SIG-M5 (cell line): Measurements from ENCODE around the gene METTL26.

Experiments used
- DNase-seq: peaks from one replicate; lab custom pipeline; 2025; lab: John Stamatoyannopoulos, UW

METTL26 gene

DNA sequence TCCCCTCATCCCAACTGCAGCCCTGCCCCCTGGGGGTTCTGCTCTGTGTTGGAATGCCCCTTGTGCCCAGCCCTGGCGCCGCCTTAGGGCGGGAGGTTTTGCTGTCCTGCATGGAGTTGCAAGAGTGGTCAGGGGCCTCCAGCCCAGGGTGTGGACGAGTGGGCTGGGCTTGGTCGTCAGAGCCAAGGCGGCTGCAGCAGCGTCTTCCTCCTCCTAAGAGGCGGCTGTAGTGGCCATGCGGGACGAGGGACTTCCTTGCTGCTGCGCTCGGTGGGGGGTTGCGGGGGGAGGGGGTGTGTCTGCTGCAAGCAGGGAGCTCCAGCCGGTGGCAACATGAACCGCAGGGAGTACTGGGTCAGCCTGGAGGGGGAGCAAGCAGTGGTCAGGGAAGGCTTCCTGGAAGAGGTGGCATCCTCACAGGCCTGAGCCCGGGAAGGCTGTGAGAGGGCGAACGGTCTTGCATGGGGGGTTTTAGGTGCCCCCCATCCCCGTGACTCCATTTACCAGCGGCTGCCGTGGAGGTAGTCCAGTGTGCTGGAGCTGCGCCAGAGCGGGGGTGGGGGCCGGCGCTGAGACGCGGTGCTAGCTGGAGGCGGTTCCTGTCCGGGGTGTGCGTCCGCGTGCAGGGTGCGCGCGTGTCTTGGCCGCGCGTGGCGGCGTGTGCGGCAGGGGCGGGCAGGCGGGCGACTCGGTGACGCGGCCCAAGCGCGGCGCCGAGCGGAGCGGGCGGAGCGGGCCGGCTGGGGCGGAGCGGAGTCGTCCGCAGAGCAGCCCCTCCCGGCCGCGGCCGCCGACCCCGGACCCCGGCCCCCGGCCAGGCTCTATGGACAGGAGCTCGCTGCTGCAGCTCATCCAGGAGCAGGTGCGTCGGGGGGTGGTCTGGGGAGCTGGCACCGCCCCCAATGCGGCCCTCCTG, 39.1 kb upstream of the METTL26 start, which contains the start of gene RHBDL1:
Gene RHBDL1, plus strand, starts transcription at position 704 of the 916 bp plus-strand sequence. Its CDS starts 120 bp downstream, at position 824.
- no peak for DNase-seq

DNA sequence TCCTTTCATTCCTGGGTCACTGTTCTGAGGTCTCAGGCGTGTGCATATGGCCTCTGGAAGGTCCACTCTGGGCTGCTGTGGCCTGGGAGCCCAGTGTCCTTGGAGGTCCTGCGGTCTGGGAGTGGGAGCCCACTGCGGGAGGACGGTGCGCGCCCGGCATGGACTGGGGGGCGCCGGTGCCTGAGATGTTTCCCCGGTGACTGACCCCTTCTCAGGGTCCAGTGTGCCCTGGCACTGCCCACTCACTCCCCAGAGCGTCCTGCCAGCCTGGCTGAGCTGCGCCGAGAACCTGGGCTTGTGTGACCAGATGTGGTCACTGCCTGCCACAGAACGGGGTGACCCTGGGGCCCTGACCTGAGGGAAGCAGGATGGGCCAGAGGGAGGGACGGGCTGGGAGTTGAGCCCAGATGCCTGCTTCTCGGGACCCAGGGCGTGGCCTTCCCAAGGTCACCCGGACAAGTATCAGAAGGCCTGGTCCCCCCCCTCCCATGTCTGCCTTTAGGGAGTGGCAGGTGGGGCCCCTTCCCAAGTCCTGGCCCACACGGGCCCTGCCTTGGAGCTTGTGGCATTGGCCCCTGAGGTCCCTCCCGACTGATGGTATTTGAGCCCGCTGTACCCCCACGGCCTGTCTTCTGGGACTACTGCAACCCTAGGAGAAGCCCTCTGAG, 38.2 kb upstream of the METTL26 start:
- no peak for DNase-seq

DNA sequence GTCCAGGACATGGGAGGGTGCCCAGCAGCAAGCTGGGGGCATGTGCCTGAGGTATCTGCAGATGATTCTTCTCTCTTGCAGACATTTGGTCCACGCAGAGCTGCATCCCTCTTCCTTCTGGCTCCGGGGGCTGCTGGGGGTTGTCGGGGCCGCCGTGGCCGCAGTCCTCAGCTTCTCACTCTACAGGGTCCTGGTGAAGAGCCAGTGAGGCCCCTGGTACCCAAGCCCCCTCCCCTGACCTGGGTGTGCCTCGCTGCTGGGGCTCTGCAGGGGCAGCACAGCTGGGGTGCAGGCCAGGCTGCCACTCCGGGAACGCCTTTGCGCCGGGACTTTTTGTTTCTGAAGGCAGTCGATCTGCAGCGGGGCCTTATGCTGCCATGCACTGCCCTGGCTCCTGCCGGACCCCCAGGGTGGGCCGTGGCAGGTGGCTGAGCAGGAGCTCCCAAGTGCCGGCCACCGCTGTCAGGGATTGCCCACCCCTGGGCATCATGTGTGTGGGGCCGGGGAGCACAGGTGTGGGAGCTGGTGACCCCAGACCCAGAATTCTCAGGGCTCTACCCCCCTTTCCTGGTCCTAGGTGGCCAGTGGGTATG, 37.4 kb upstream of the METTL26 start:
- DNase-seq = no peak

DNA sequence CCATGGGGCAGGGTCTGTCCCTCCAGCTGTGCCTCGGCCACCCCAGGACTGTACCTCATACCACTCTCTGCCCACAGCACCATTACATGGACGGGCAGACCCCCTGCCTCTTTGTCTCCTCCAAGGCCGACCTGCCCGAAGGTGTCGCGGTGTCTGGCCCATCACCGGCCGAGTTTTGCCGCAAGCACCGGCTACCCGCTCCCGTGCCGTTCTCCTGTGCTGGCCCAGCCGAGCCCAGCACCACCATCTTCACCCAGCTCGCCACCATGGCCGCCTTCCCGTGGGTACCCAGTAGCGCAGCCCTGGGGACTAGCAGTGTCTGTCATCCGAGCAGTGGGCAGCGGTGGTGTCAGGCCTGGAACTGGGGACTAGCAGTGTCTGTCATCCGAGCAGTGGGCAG, 36.7 kb upstream of the METTL26 start:
- no peak for DNase-seq

DNA sequence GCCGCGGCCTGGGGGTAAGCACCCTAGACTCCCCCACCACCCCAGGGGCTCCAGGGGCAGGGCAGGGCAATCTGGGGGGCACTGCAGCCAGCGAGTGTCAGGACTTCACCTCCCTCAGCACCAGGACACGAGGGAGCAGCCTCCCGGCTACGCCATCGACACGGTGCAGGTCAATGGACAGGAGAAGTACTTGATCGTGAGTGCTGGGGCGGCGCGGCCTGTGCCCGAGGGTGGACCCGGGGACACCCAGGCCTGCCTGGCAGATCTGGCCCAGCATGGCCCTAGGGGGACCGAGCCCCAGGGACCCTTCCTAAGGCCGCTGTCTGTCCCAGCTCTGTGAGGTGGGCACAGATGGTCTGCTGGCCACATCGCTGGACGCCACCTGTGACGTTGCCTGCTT, 36.3 kb upstream of the METTL26 start:
- DNase-seq = no peak

DNA sequence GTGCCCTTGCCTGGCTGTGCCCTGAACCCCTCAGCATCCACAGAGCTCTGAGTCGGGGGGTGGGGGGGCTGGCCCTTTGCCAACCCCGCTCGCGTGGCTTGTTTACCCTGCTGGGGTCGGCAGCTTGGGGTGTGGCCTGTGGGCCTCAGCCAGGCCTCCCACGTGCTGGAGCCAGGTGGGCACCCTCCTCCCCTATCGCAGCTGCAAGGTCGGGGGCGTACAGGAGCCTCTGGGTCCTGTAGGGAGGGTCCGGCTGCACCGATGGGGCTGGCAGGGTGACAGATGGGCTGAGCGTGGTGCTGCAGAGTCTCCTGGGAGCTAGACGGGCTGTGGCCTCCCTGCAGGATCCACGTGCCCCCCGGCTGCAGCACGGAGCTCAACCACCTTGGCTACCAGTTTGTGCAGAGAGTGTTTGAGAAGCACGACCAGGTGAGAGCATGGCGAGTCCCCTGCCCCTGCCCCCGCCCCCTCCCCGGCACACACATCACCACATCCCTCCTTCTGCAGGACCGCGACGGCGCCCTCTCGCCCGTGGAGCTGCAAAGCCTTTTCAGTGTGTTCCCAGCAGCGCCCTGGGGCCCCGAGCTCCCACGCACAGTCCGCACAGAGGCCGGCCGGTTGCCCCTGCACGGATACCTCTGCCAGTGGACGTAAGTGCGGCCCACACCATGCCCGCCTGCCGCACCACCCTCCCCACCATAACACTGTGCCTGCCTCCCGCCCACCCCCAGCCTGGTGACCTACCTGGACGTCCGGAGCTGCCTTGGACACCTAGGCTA, 35.4 kb upstream of the METTL26 start:
- DNase-seq = no peak

DNA sequence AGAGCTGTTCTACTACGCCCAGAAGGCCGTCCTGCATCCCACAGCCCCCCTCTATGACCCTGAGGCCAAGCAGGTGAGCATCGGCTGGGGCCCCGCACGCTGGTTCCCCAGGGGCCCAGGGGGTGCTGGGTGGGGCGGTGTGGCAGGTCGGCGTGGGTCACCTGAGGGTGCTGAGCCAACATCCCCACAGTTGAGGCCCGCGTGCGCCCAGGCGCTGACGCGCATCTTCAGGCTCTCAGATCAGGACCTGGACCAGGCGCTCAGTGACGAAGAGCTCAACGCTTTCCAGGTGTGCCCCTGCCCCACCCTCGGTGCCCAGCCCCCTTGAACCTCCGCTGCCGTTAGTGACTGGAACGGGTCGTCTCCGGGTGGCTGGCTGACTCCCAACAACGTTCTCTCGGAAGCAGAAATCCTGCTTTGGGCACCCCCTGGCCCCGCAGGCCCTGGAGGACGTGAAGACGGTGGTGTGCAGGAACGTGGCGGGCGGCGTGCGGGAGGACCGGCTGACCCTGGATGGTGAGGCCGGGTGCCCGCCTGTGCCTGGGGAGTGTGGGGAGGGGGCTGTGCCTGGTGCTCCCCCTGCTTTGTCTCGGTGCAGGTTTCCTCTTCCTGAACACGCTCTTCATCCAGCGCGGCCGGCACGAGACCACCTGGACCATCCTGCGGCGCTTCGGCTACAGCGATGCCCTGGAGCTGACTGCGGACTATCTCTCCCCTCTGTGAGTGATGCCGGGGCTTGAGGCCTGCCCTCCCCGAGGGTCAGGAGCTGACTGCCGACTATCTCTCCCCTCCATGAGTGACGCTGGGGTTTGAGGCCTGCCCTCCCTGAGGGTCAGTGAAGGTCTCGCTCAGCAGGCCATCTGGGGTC, 34.6 kb upstream of the METTL26 start:
- no peak for DNase-seq

DNA sequence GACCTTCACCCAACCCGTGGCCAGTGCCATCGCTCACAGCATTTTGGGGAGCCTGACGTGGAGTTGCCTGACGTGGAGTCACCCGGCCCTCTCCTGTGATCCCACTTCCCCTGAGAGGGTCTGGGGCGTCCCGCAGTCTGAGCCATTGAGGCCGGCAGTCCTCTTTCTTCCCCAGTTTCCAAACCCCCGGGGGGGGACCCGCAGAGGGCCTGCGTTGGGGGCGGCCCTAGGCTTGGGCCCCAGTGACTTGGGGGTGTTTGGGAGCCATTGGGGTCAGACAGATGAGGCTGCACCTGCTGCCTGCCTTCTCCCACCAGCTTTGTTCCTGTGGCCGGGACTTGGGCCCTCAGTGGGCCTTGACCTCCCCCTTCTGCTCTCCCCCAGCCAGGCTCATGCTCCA, 33.6 kb upstream of the METTL26 start:
- DNase-seq = no peak

DNA sequence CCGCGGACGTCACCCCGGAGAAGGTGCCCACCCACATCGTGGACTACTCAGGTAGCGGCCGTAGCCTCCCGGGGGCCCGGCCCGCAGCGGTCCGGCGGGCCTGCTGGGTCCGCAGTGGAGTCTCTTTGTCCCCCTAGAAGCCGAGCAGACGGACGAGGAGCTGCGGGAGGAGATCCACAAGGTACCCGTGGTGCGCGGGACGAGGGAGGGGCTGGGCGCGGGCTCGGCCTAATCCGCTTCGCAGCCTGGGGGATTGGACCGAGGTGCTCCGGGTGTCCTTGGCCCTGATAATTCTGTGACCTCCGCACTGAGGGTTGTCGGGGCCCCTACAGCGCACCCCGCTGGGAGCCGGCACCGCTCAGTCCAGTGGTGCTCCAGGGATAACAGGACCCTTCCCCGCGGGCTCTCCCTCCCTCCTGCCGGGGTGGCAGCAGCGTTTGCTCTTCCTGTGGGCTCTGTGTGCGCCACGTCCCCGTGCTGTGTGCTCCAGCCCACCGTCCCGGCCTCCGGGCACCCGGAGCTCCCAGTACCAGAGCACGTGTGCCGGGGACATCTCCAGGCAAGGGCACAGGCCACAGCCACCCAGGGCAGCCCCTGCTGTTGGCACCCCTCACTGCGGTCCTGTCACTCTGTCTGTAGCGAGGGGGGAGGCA, 32.5 kb upstream of the METTL26 start:
- no peak for DNase-seq

DNA sequence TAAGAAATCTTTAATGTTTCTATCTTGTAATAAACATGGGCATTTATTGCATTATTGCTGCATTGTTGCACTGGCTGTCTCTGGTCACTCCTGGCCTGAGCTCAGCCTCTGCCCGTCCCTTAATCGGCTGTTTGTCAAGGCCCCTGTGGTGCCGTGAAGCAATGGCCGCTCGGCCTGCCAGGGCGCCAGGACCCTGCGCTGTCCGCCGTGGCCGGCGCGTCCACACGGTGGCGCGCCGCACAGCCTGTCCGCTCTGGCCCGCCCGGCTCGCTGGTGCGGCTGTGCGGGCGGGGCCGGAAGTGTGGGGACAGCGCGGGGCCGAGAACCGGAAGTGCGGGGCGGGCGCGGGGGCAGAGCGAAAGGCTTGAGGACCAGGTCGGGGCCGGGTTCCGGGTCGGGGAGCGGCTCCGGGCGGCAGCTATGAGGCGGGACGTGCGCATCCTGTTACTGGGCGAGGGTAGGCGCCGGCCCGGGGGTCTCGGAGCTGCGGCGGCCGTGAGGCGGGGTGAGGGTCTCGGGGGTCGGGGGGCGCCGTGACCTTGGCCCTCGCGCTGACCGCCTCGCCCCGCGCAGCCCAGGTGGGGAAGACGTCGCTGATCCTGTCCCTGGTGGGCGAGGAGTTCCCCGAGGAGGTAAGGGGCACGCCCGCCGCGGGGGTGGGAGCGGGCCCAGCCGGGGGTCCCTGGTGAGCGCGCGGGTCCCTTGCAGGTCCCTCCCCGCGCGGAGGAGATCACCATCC, 31.8 kb upstream of the METTL26 start, which contains the start of gene RHOT2:
Gene RHOT2, plus strand, starts transcription at position 353 of the 739 bp plus-strand sequence. Its CDS starts 68 bp downstream, at position 421.
- peak; percentile 20 for DNase-seq

DNA sequence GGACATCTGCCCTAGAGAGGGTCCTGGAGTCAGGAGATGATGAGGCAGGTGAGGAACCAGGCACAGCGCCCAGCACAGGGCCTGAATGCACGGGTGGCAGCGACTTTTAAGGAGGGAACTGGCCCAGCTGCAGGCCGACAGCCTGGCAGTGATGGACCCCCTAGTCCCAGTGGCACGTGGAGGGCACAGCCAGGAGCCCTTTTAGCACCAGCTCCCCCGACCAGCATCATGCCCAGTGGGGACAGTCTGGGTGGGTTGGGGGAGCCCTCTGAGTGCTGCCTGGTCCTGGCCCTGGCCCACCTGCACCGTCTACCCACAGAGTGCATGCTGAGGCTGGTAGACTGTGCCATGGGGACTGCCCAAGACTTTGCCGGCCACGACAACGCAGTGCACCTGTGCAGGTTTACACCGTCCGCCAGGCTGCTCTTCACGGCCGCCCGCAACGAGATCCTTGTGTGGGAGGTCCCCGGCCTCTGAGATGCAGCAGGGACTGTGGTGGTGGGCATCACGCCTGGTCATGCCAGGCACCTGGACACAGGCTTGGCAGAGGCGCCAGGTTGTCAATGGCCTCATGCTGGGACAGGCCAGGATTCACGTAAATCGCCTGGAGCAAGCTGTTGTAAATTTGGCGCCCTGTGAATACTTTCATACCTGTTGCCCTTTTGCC, 31.1 kb upstream of the METTL26 start:
- no peak for DNase-seq

DNA sequence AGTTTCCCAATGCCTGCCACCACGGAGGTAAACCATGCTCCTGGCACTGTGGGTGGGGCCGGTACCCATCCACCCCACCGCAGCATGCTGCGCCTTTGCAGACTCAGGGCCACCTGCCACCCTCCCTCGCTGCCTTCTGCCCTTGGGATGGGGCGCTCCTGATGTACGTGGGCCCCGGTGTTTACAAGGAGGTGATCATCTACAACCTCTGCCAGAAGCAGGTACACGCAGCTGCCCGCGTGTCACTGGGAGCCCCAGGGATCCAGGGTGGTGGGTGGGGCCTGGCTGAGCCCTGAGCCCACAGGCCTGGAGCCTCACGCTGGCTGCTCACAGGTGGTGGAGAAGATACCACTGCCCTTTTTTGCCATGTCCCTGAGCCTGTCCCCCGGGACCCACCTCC, 30.5 kb upstream of the METTL26 start:
- DNase-seq = no peak

DNA sequence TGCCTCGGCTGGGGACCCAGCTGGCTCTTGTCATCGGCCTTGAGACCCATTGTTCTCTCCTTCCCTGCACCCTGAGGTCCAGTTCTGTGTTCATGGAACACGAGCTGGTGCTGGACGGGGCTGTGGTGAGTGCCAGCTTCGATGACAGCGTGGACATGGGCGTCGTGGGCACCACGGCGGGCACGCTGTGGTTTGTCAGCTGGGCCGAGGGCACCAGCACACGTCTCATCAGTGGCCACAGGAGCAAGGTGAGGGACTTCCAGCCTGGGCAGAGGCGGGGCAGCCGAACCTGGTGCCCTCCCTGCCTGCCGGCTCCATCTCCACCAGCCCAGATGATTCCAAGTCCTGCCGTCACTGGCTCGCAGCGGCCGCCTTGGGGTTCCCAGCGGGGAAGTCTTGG, 26.5 kb upstream of the METTL26 start:
- DNase-seq = no peak

DNA sequence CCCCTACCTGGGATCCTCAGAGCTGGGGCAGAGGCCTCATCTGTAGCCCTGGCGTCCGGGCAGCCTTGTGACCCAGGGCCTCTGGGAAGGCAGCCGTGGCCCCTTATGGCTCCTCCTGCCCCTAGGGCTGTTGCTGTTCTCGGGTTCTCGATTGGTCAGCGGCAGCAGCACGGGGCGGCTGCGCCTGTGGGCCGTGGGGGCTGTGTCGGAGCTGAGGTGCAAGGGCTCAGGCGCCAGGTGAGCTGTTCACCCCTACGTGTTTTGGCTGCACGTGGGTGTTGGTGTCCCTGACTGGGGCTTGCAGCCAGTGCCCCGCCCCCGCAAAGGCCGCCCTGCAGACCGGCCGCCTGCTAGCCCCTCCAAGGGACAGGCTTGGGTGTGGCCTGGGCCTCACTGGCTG, 26.0 kb upstream of the METTL26 start:
- no peak for DNase-seq

DNA sequence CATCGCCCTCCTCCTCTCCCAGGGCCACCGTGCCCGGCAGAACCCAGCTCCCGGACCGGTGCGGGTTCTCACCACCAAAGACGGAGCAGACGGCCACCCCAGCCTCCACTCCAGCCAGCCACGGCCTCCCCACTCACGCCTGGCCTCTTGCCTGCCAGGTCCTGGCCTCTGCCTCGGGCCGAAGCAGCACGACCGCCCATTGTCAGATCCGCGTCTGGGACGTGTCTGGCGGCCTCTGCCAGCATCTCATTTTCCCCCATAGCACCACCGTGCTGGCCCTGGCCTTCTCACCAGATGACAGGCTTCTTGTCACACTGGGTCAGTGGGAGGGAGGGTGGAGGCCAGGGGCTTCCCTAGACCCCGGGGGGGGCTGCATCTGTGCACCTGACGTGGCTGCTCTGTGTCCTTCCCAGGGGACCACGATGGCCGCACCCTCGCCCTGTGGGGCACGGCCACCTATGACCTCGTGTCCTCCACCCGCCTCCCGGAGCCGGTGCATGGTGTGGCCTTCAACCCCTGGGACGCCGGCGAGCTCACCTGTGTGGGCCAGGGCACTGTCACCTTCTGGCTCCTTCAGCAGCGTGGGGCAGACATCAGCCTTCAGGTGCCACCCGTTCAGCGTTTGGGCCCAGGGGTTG, 25.2 kb upstream of the METTL26 start:
- DNase-seq = no peak

DNA sequence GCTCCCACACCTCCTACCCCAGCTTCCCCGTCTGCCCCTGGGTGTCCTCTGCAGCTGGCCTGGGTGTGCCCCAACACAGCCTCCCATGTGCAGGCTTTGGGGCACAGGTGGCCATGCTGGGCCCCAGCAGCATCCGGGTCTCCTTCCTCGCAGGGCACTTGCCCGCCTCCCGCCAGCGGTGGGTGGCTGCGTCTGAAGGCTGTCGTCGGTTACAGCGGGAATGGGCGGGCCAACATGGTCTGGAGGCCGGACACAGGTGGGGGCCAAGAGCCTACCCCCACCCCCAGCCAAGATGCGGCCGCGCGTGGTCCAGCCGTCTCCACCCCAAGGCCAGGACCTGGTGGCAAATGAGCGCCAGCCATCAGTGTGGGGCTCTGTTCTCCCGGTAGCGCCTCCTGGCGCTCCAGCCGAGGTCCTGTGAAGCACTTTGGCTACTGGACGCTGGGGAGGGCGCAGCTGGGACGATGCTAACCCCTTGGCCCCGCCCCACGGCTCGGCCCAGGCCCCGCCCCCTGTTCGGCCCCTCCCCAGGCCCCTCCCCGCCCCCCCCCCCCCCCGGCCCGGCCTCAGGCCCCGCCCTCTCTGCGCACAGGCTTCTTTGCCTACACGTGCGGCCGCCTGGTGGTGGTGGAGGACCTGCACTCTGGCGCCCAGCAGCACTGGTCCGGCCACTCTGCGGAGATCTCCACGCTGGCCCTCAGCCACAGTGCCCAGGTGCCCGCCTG, 24.5 kb upstream of the METTL26 start:
- peak; percentile 15 for DNase-seq

DNA sequence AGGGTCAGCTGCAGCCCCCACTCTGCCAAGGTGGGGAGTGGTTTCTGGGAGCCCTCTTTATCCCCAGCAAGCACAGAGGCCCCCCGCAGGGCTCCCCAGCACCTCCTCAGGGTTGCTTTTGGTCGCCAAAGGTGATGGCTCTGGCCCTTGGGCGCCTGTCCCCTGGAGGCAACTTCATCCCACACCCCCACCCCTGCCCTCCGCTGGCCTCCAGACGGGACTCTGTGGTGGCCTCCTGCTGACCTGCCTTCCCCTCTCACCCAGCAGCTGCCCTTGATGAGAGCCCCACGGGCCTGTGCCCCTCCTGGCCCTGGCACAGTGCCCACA, 24.0 kb upstream of the METTL26 start:
- DNase-seq = no peak

DNA sequence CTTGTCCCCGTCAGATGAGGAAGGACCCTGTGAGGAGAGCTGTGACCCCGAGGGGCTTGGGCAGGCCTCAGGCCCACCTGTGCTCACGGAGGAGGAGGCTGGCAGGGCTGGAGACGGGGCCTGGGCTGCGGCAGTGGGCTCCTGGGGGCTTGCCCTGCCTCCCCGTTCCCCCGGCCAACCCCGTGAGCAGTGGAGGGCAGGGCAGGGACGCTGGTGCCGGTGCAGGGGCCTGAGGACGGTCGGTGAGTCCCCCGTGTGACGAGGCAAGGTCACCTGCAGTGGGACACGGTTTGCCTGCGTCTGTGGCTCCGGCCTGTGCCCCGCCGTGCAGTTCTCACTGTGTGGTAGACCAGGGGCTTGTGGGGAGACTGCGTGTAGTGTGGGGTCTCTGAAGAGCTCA, 23.5 kb upstream of the METTL26 start:
- DNase-seq = no peak
